Measurements from ENCODE around the gene BRAF.
"Not testable (repeated sequence)": the region's sequence is repeated elsewhere in the genome, so short reads cannot be mapped to it uniquely, and the experiment has no call there.

The BRAF gene
- total RNA-seq = 71.2 to 183 (median 118) reads per million in 9 experiments

DNA sequence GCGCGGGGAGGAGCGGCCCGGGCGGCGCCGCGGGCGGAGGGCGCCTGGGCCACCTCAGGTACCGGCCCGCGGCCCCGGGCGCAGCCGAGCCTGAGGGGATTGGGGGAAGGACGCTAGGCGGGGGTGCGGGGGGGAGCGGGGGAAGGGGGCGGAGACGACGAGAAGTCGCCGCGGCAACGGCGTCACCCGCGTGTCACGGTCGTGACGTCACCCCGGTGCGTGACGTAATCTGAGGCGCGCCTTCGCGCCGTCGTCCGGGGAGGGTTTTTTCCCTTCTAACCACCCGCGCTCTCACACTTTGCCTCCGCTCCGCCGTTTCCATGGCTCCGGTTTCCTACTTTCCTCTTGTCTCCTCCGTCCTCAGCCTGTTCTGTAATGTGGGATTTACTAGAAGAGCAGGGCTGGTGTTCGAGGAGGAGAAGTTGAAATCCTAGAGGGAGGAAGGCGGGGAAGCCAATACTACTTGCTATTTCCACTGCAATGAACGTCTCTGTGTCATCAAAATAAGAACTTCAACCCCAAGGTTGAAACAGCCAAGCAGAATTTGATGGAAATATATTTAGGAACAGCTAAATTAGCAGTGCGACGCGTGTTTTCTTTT lies at the start of gene BRAF:
Gene BRAF, minus strand, starts transcription at position 109 of the 601 bp plus-strand sequence. CDS start 226 bp downstream, outside the sequence.
- Mint-ChIP-seq H3K36me3 (ENCODE audit: insufficient read depth) (peaks cover under 1% of the 10 kb centered on the region), H3K9me3 (no peaks in the 10 kb centered on the region), H3K27me3 (peaks cover 0 to 6% of the 10 kb centered on the region in 2 donors), H3K4me1 (ENCODE audit: low read depth in 2 of 2) (peaks cover 10 to 13% of the 10 kb centered on the region in 2 donors), H3K27ac (no peak within 1 kb of the TSS), H3K4me3 (no peak within 1 kb of the TSS)
- DNase-seq (peak; percentile 98 to 99 (median 98)), ATAC-seq (replicated peaks) (peak; percentile 63)

GRCh38 chr7:140972876-140973829 lies 48.4 kb upstream of the BRAF start:
- H3K27ac Mint-ChIP-seq = no peak overlapping the region
- no peaks in the 10 kb centered on the region for H3K4me1 Mint-ChIP-seq (ENCODE audit: low read depth in 2 of 2)
- H3K9me3 Mint-ChIP-seq = no peaks in the 10 kb centered on the region
- H3K4me3 Mint-ChIP-seq = no peak overlapping the region
- peaks cover 0 to 28% of the 10 kb centered on the region in 2 donors for H3K27me3 Mint-ChIP-seq
- ATAC-seq (replicated peaks) (no peak), DNase-seq (no peak)
- H3K36me3 Mint-ChIP-seq (ENCODE audit: insufficient read depth) = no peaks in the 10 kb centered on the region

DNA sequence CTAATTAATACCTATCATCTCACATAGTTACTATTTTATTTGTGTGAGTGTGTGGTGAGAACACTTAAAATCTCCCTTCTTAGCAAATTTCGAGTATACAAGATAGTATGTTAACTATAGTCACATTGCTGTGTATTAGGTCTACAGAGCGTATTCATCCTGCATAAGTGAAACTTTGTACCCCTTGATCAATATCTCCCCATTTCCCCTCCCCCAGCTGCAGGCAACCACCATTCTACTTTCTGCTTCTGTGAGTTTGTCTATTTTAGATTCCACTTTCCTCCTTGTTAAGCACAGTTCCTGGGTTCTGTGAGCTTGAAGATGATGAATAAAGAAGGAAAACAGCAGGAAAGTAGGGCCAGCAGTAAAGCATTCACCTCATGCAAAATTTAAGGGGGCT lies 47.6 kb upstream of the BRAF start:
- Mint-ChIP-seq H3K9me3 (no peaks in the 10 kb centered on the region), H3K4me3 (no peak overlapping the region), H3K27me3 (peaks cover 7 to 35% of the 10 kb centered on the region in 2 donors), H3K4me1 (ENCODE audit: low read depth in 2 of 2) (no peaks in the 10 kb centered on the region), H3K27ac (no peak overlapping the region), H3K36me3 (ENCODE audit: insufficient read depth) (no peaks in the 10 kb centered on the region)
- ATAC-seq (replicated peaks) (no peak), DNase-seq (no peak)

- no peak overlapping the region for H3K4me3 Mint-ChIP-seq
- no peaks in the 10 kb centered on the region for H3K4me1 Mint-ChIP-seq (ENCODE audit: low read depth in 2 of 2)
- H3K36me3 Mint-ChIP-seq (ENCODE audit: insufficient read depth) = no peaks in the 10 kb centered on the region
- ATAC-seq (replicated peaks) (no peak), DNase-seq (no peak)
- no peak overlapping the region for H3K27ac Mint-ChIP-seq
- no peaks in the 10 kb centered on the region for H3K9me3 Mint-ChIP-seq
- H3K27me3 Mint-ChIP-seq = peaks cover 9 to 23% of the 10 kb centered on the region in 2 donors
Measured at GRCh38 chr7:140967438-140967837, 42.7 kb upstream of the BRAF start.

DNA sequence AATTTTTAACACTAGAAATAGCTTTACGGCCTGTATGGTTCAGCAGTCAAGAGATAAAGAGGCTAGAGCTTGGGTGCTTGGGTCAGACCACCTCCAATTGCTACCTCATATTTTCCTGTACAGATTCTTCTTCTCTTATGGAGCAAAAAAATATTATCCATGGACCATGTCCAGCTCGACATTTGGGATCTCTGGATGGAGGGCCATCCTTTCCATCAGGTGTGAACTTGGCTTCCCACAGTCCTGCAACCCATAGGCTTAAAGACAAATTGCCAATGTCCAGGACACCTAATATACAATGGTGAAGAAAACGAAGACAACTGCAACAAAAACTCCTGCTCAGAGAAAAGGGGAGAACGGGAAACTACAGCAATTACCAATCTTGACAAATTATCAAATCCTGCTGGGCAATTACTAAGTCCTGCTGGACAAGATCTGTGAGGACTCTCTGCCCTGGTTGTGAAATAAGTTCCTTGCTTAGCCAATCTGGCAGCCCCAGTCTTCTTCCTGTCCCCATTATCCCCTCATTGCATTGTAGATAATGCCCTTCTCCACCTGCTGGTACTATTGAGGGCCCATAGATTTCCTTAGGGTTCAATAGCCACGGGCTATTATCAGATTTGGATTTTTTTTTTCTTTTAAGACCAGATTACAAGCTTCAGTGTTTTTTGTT lies 42.0 kb upstream of the BRAF start:
- H3K27me3 Mint-ChIP-seq = peaks cover 14 to 16% of the 10 kb centered on the region in 2 donors

GRCh38 chr7:140961117-140961516 lies 36.4 kb upstream of the BRAF start:
- no peak overlapping the region for H3K4me3 Mint-ChIP-seq

More for the DNA sequence above, 42.0 kb upstream of the BRAF start:
- ATAC-seq (replicated peaks) = no peak
- H3K36me3 Mint-ChIP-seq (ENCODE audit: insufficient read depth) = no peaks in the 10 kb centered on the region
- no peak overlapping the region for H3K4me3 Mint-ChIP-seq
- H3K27ac Mint-ChIP-seq = no peak overlapping the region
- H3K9me3 Mint-ChIP-seq = no peaks in the 10 kb centered on the region
- H3K4me1 Mint-ChIP-seq (ENCODE audit: low read depth in 2 of 2) = no peaks in the 10 kb centered on the region
- DNase-seq = no peak

GRCh38 chr7:140956997-140957396 lies 32.3 kb upstream of the BRAF start:
- H3K27ac Mint-ChIP-seq; H3K4me1 Mint-ChIP-seq (ENCODE audit: low read depth in 2 of 2); H3K9me3 Mint-ChIP-seq; DNase-seq; ATAC-seq (replicated peaks); H3K4me3 Mint-ChIP-seq; H3K36me3 Mint-ChIP-seq (ENCODE audit: insufficient read depth): not testable (repeated sequence)
- H3K27me3 Mint-ChIP-seq = peaks cover 7 to 17% of the 10 kb centered on the region in 2 donors

More at GRCh38 chr7:140961117-140961516, 36.4 kb upstream of the BRAF start:
- H3K36me3 Mint-ChIP-seq (ENCODE audit: insufficient read depth) = no peaks in the 10 kb centered on the region
- ATAC-seq (replicated peaks) (no peak), DNase-seq (no peak)
- no peaks in the 10 kb centered on the region for H3K9me3 Mint-ChIP-seq
- H3K4me1 Mint-ChIP-seq (ENCODE audit: low read depth in 2 of 2) = no peaks in the 10 kb centered on the region
- H3K27me3 Mint-ChIP-seq = peaks cover 11 to 16% of the 10 kb centered on the region in 2 donors
- H3K27ac Mint-ChIP-seq = no peak overlapping the region

GRCh38 chr7:140945940-140946339 lies 21.2 kb upstream of the BRAF start:
- H3K36me3 Mint-ChIP-seq (ENCODE audit: insufficient read depth) = no peaks in the 10 kb centered on the region
- peaks cover 14 to 19% of the 10 kb centered on the region in 2 donors for H3K27me3 Mint-ChIP-seq
- no peaks in the 10 kb centered on the region for H3K9me3 Mint-ChIP-seq
- no peaks in the 10 kb centered on the region for H3K4me1 Mint-ChIP-seq (ENCODE audit: low read depth in 2 of 2)
- H3K27ac Mint-ChIP-seq = no peak overlapping the region
- no peak for DNase-seq
- ATAC-seq (replicated peaks) = no peak
- no peak overlapping the region for H3K4me3 Mint-ChIP-seq

- peaks cover 6 to 10% of the 10 kb centered on the region in 2 donors for H3K27me3 Mint-ChIP-seq
- H3K36me3 Mint-ChIP-seq (ENCODE audit: insufficient read depth); H3K9me3 Mint-ChIP-seq; H3K27ac Mint-ChIP-seq; H3K4me1 Mint-ChIP-seq (ENCODE audit: low read depth in 2 of 2); DNase-seq; ATAC-seq (replicated peaks); H3K4me3 Mint-ChIP-seq: not testable (repeated sequence)
Measured at GRCh38 chr7:140942242-140942641, 17.5 kb upstream of the BRAF start.

DNA sequence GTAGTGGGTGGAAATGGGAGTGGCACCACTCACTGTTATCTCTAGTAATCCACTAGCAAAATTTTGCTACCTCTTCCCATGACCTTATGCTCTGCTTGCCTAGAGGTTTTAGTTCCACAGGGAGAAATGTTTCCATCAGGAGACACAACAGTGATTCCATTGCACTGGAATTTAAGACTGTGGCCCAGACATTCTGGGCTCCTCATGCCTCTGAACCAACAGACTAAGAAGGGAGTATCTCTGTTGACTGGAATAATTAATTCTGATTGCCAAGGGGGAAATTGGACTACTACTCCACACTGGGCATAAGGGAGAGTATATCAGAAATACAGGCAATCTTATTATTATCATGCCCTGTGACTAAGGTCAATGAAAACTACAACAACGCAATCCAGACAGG lies 16.2 kb upstream of the BRAF start:
- Mint-ChIP-seq H3K27me3 (peaks cover 6 to 24% of the 10 kb centered on the region in 2 donors), H3K4me1 (ENCODE audit: low read depth in 2 of 2) (no peaks in the 10 kb centered on the region), H3K4me3 (no peak overlapping the region), H3K36me3 (ENCODE audit: insufficient read depth) (no peaks in the 10 kb centered on the region), H3K27ac (no peak overlapping the region), H3K9me3 (no peaks in the 10 kb centered on the region)
- no peak for ATAC-seq (replicated peaks)
- no peak for DNase-seq

GRCh38 chr7:140937702-140938264 lies 13.1 kb upstream of the BRAF start:
- H3K27ac Mint-ChIP-seq = no peak overlapping the region
- no peaks in the 10 kb centered on the region for H3K9me3 Mint-ChIP-seq
- H3K4me3 Mint-ChIP-seq = no peak overlapping the region
- no peaks in the 10 kb centered on the region for H3K4me1 Mint-ChIP-seq (ENCODE audit: low read depth in 2 of 2)
- DNase-seq (no peak), ATAC-seq (replicated peaks) (no peak)
- H3K27me3 Mint-ChIP-seq = peaks cover 16 to 43% of the 10 kb centered on the region in 2 donors
- H3K36me3 Mint-ChIP-seq (ENCODE audit: insufficient read depth) = no peaks in the 10 kb centered on the region

- no peaks in the 10 kb centered on the region for H3K9me3 Mint-ChIP-seq
Measured at GRCh38 chr7:140928491-140929309, 4.0 kb upstream of the BRAF start.

More at GRCh38 chr7:140928491-140929309, 4.0 kb upstream of the BRAF start:
- no peak overlapping the region for H3K4me3 Mint-ChIP-seq
- peaks cover 19 to 23% of the 10 kb centered on the region in 2 donors for H3K27me3 Mint-ChIP-seq
- peaks cover 6 to 7% of the 10 kb centered on the region in 2 donors for H3K4me1 Mint-ChIP-seq (ENCODE audit: low read depth in 2 of 2)
- no peak for DNase-seq
- H3K36me3 Mint-ChIP-seq (ENCODE audit: insufficient read depth) = no peaks in the 10 kb centered on the region
- no peak for ATAC-seq (replicated peaks)
- H3K27ac Mint-ChIP-seq = no peak overlapping the region
